Measurements from ENCODE around the gene GRIA1.

GRIA1 gene

GRCh38 chr5:153546566-153546965 lies 56.1 kb downstream of the GRIA1 start:
- peak; percentile 56 for DNase-seq (ENCODE audit: low spot score)

DNA sequence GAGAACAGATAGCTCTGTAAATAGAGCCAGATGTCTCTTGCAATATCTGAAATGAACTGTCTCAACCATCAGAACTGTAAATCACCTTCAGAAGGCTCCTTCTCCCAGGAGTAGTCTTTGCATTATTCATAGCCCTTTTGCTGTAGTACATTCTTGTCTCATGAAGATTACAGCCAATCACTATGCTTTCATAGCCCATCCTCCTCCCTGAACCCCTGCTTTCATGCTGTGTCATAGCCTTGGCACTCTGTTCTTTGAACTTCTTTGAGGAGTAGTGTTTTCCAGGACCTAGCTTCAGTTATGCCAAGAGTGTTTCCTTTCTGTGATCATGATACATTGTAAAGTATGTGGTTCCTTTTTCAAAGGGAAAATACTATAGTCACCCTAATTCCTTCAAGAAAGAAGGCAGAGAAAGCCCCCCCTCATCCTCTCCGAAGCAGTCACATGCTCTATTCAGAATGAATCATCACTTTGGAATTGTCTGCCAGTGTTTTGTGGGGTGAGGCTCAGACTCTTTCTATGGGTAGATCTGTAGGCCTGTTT lies 61.1 kb downstream of the GRIA1 start:
- peak; percentile 82 for DNase-seq (ENCODE audit: low spot score)

DNA sequence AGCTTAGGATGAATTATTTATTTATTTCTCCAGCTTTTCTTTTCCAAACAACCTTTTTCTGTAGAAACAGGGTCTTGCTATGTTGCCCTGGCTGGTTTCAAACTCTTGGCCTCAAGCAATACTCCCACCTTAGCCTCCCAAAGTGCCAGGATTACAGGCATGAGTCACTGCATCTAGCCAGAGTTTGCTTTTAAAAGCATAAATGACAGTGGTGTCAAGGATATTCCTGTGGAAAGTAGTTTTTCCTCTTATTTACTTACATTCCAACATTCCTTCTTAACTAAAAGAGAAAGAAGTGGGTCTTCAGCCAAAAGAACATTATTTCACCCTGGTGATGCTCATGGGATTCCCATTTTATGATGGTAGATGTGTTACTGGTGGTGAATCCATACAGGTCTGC lies 62.4 kb downstream of the GRIA1 start:
- DNase-seq (ENCODE audit: low spot score): peak; percentile 8

DNA sequence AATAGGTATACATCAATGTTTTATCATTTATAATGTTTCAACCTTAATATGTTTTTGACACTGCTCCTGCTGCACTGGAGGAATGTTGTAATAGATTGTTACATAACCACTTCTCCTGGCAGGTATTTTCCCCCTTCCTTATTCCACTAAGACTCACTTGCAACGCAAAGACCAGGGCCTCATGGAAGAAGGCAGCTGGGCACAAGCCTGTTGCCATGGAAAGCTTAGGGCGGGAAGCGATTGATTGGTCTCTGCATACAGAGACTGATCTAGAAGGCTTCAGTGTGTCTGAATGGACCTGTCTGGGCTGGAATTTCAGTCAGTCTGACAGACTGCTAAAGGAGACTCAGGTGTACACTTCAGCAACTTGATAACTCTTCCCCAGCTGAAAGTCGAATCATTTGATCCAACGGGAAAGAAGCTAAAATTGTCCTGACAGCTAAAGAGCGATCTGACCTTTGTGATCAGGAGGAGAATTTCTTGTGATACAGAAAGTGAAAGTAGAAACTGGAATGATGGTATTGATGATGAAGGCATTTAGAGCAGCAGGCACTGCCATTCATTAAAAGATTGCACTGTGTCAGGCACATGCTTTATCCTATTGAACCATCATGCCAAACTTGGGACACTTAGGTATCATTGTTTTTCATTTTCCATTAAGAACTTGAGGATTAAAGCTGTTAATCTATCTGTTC lies 65.1 kb downstream of the GRIA1 start:
- DNase-seq (ENCODE audit: low spot score): no peak

- no peak for DNase-seq (ENCODE audit: low spot score)
Observed at GRCh38 chr5:153558957-153559356, 68.5 kb downstream of the GRIA1 start.

DNA sequence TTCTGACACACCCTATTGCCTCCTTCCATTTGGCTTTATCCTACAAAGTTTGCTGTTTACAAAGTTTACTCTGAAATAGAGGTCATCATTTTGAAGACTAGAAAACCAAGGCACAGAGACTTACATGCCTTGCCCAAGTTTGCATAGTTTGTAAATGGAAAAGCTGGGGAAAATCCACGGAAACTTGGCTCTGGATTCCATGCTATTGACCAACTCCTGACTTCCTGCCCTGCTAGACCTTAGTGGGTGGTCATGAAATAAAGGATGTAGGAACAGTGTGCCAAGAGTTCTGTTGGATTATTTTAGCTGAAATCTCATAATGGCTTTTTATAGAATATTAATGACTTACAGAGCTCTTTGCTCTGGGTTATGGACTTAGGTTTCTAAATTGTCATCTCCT lies 69.5 kb downstream of the GRIA1 start:
- DNase-seq (ENCODE audit: low spot score): peak; percentile 30

GRCh38 chr5:153562189-153562588 lies 71.7 kb downstream of the GRIA1 start:
- DNase-seq (ENCODE audit: low spot score): peak; percentile 62

- DNase-seq (ENCODE audit: low spot score): peak; percentile 21
Observed at GRCh38 chr5:153565822-153566221, 75.4 kb downstream of the GRIA1 start.

- DNase-seq (ENCODE audit: low spot score): peak; percentile 15
Observed at GRCh38 chr5:153569036-153569435, 78.6 kb downstream of the GRIA1 start.

DNA sequence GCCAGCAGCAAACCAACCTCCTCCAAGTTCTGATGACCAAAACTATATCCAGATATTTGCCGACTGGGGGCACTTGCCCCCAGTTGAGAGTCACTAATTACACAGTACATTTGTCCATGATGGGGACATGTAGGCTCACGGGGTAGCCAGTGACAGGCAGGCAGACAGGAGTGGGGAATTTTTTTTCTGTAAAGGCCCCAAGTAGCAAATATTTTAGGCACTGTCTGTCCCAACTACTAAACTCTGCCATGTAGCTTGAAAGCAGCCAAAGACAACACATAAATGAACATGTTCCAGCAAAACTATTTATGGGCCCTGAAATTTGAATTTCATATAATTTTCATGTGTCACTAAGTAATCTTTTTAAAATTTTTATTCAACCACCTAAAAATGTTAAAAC lies 80.7 kb downstream of the GRIA1 start:
- no peak for DNase-seq (ENCODE audit: low spot score)

- no peak for DNase-seq (ENCODE audit: low spot score)
Observed at GRCh38 chr5:153572411-153573145, 82.1 kb downstream of the GRIA1 start.

DNA sequence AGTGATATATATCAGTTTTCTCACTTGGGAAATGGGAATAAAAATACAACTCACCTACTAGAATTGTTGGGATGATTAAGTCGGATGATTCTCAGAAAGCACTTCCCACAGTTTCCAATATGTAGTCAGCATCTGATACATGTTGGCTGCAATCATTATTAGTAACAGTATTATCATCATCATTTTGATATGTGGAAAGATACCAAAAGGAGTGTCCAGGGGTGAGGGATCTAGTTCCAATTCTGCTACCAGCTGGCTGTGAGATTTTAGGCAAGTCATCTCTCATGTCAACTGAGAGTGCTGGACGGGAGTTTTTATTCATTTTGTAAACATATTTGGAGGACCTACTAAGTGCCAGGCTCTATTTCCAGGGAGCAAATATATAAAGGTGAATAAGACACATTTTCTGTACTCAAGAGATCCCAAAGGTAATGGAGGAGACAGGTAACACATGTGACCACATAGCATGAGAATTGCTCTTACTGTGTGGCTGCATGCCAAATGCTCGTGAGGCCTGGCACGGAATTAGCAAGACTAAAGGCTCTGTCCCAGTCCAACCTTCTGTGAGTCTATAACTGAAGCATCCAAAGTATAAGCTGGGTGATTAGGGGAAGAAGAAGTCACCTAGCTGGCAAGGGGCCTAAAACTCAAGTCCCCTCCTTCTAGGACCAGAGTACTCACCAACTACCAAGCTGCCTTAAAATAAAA lies 83.0 kb downstream of the GRIA1 start:
- DNase-seq (ENCODE audit: low spot score): no peak

- DNase-seq (ENCODE audit: low spot score): peak; percentile 36
Observed at GRCh38 chr5:153584126-153584959, 93.9 kb downstream of the GRIA1 start.

DNA sequence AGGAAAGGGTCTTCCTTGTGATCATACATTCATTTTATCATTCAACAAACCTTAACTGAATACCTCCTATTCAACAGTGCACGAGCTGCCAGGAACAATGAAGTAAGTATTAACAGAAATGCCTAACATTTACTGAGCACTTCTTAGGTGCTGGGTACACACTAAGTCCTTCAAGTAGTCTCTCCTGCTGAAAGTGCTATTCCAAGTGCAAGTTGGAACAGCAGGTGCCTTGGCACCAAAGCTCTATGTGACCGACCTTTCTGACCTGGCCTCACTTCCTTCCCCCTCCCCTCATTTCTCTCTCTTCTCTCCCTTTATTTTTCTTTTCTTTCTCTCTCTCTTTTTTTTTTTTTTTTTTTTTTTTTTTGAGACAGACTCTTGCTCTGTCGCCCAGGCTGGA lies 94.5 kb downstream of the GRIA1 start:
- DNase-seq (ENCODE audit: low spot score): no peak

DNA sequence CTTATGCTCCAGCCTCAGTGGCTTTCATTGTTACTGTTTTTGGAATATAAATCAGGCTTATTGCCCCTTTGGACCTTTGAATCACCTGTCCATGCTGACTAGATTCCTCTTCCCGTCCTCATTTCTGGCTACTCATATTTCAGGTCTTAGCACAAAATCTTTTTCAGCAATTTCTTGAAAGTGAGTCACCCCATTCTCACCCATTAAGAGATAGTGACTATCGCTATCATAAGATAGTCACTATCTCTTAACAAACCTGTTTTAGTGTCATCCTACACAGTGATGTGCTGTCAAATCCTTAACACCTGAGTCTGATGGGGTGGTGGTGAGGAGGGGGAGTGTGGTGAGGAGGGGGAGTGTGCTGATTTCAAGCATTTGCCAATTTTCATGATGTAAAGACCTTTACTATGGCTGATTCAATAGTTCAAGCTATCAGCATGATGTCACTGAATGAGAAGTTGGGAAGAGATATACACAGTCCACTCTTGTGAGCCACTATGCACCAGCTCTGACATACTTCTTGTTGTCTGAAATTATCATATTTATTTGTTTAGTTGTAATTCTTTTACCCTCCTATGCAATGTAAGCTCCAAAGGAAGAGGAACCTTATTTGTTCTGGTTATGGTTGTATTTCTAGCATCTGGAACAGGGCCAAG lies 95.3 kb downstream of the GRIA1 start:
- no peak for DNase-seq (ENCODE audit: low spot score)

- no peak for DNase-seq (ENCODE audit: low spot score)
Observed at GRCh38 chr5:153592081-153592480, 101.6 kb downstream of the GRIA1 start.

DNA sequence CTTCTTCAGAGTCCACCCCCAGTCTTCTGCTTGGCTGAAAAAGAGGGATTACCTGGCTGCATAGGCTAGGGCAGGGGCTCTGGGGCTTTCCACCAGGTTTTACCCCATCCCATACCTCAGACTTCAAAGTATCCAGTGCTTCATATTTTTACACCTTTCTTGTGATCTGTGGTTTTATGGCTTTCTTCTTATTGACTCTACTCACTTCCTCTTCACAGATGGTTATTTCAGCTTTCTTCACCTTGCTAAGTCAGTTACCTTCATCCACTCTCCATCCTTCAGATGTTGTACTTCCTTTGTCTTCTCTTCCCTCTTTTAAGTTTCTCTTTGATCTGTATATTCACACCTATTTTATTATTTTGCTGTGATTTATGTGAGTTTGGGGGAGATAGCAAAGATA lies 104.3 kb downstream of the GRIA1 start:
- no peak for DNase-seq (ENCODE audit: low spot score)

GRCh38 chr5:153598099-153598498 lies 107.6 kb downstream of the GRIA1 start:
- DNase-seq (ENCODE audit: low spot score): no peak

DNA sequence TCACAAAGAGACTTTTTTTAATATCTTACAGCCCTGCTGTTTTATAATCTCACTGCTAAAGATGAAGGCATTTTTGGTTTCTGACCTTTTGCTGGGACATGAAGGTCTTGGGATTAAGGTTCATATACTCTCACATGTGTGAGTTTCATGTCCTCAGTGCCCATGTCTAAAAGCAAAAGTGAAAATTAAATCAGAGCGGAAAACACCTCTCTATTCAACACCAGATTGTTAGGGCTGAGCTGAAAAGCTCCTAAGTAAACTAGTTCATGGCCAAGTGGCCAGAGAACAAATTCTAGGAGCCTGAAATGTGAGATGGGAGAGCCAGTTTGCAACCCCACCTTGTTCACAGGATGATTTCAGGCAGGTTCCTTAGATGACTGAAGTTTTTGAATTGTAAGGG lies 110.9 kb downstream of the GRIA1 start:
- no peak for DNase-seq (ENCODE audit: low spot score)

DNA sequence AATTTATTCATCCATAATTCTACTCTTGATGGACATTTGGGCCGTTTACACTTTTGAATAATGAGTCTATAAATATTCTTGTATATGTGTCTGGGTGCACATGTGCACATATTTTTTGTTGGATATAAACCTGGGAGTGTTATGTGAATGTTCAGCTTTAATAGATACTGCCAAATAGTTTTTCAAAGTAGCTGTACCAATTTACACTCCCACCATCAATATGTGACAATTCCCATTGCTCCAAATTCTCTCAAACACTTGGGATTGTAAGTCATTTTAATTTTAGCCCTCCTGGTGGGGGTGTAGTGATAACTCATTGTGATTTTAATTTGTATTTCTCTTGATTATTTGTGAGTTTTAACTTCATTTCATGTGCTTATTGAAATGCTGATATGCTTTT lies 114.9 kb downstream of the GRIA1 start:
- no peak for DNase-seq (ENCODE audit: low spot score)

GRCh38 chr5:153610009-153610408 lies 119.5 kb downstream of the GRIA1 start:
- no peak for DNase-seq (ENCODE audit: low spot score)
